Stimulated activated CD4-positive, alpha-beta T cell treated with anti-CD3 and anti-CD28 coated beads, Interleukin-4, amount 100 ng/mL, for 1 hour (primary cell): ENCODE results near the gene DLG4.
"Not testable (repeated sequence)": the region's sequence is repeated elsewhere in the genome, so short reads cannot be mapped to it uniquely, and the experiment has no call there.

Source experiments
- DNase-seq: peaks from one replicate; pipeline ENCODE4 v3.0.0-alpha.2; 2020

DLG4 gene

GRCh38 chr17:7179317-7180254 lies 40.0 kb downstream of the DLG4 start, which contains the start of gene ASGR1:
TSS of gene ASGR1 (minus strand) at chr17:7179370. CDS start at chr17:7178563, 807 bp downstream.
- no peak for DNase-seq

GRCh38 chr17:7178973-7179316 lies 40.7 kb downstream of the DLG4 start:
- DNase-seq = no peak

DNA sequence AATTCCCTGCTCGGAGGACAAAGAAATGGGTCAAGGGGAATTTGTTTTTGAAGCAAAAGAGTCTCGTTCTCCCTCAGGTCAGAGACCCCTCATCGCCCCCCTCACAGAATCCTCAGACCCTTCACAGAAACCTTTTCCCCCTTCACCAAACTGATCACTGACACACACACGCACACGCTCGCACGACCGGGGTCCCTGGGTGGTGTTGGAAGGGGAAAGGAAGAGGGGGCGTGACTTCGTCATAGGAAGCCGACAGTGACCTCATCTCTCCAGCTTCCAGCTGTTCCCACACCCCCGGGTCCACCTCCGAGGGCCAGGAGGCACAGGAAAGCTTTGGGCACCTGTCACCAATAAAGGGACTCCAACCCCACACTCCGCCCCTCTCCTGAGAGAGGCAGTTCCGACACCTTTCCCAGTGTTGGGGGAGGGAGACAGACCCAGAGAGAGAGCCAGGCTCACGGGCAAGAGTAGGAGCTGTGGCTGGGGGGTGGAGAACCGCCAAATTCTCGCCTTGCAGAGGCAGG lies 41.6 kb downstream of the DLG4 start:
- DNase-seq = no peak

GRCh38 chr17:7177191-7177953 lies 42.3 kb downstream of the DLG4 start:
- DNase-seq = peak; percentile 62

- no peak for DNase-seq
Measured at GRCh38 chr17:7176841-7177190, 42.8 kb downstream of the DLG4 start.

- no peak for DNase-seq
Measured at GRCh38 chr17:7176107-7176840, 43.4 kb downstream of the DLG4 start.

GRCh38 chr17:7175330-7175733 lies 44.3 kb downstream of the DLG4 start:
- no peak for DNase-seq

- no peak for DNase-seq
Measured at GRCh38 chr17:7174603-7175326, 44.9 kb downstream of the DLG4 start.

GRCh38 chr17:7173687-7174602 lies 45.7 kb downstream of the DLG4 start:
- peak; percentile 52 for DNase-seq

- DNase-seq = not testable (repeated sequence)
Measured at GRCh38 chr17:7172522-7173191, 47.0 kb downstream of the DLG4 start.

GRCh38 chr17:7169565-7169908 lies 50.1 kb downstream of the DLG4 start:
- DNase-seq = not testable (repeated sequence)

DNA sequence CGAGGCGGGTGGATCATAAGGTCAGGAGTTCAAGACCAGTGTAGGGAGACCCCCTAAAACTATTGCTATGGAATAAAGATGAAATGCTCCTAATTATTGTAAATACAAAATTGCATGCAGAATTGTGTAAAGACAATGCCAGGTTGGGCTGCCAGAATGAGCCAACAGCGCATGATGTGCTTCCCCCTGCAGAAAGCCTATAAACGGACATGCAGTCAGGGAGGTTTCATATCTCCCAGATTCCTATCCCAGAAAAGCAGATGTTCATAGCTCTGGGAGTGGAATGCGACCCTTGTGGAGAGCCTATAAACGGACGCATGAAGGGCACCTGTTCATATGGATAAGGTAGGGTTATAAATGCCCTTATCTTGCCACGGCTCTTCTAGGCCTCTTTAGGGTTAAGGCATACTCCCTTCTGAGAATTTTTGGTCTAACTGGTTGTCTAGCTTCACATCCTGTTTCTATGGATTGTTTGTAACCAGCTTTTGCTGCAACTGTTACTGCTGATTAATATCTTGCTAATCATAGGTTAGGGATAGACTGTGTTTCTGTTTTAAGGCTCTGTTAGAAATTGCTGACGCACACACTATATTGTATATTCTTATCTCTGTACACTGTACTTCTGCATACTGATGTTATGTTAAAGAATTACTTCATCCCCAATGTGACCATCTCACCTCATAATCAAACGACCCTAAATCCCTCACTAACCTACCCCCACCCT lies 50.6 kb downstream of the DLG4 start:
- not testable (repeated sequence) for DNase-seq

- no peak for DNase-seq
Measured at GRCh38 chr17:7167832-7168231, 51.8 kb downstream of the DLG4 start.

- no peak for DNase-seq
Measured at GRCh38 chr17:7166873-7167272, 52.8 kb downstream of the DLG4 start.

- DNase-seq = not testable (repeated sequence)
Measured at GRCh38 chr17:7159571-7159970, 60.1 kb downstream of the DLG4 start.

- DNase-seq = not testable (repeated sequence)
Measured at GRCh38 chr17:7158424-7158823, 61.2 kb downstream of the DLG4 start.

DNA sequence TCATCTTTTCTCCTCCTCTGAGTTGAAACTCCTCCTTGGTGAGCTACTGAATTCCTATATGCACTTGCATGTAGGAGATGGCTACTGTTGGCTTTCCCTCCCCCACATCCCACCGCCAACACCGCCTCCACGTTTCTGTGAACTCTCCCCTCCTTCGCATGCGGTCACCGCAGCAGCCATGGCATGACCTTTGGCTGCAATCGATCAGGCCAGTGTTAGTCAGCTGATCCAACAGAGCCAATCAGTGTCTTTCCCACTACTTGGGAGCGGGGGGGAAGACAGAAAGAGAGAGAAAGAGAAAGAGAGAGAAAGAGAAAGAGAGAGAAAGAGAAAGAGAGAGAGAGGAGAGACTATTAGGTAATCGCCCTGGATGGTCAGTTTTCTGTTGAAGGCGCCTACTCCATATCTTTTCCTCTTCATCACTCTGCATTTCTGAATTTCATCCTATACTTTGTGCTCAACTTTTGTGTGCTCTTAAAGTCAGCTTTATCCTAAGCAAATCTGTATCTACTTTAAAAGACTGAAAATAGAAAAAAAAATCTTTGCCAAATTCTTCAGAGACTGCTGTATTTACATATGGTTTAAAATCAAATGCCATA lies 63.2 kb downstream of the DLG4 start:
- DNase-seq = no peak

DNA sequence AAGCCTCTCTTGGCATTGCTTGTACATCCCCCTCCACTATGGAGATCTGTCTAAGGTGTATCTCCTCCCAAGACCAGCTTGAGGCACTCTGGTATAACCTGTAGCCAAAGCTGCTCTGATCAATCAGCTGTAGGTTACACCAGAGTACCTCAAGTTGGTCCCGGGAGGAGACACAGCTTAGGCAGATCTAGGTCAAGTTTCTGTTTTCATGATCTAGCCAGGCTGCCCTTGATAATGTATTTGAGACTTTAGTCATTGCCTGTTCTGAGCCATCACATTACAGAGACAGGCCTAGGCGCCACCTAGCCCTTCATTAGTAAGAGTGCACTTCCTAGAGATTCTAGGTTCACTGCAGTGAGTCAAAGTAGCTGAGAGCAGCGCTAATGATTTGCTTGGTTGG lies 71.9 kb downstream of the DLG4 start:
- no peak for DNase-seq

DNA sequence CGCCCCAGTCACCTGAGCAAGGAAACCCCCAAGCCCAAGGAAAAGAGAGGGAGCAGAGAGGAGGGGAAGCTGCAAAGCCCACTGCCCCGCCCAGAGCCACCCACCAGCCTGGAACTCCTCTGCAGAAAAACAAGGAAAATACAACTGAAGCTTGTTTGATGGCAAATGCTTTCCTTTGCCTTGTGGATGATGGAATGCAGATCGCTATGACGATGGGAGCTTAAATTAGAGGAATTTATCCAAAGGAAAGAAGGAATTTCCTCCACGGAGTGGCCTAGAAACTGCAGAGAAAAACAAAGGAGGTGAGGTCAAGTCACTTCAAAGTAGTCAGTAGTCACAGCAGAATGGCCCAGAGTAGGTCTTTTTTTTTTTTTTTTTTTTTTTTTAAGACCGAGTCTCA lies 73.5 kb downstream of the DLG4 start:
- no peak for DNase-seq

GRCh38 chr17:7144213-7144612 lies 75.4 kb downstream of the DLG4 start:
- DNase-seq = no peak
